PC-9 (cell line): ENCODE results near the gene COL5A1. TPM values are rescaled to one million over a fixed set of nuclear protein-coding genes. Genes with fewer than 3 reads are reported as not detected.

ENCODE experiments used
- BruUV-seq: library from RNA; stranded (reverse); fragments of 400-500 nt; replicated peaks from 2 replicates; lab custom pipeline; 2021; lab: Mats Ljungman, UMichigan
- CTCF ChIA-PET: fragments of 300-600 bp; sonication (Branson Sonifier 250); formaldehyde crosslinking; loops from one replicate; lab custom pipeline; 2022; ENCODE audit warnings: antibody characterized with exemption; lab: Charles Lee
- POLR2A ChIA-PET: fragments of 300-600 bp; sonication (Branson Sonifier 250); formaldehyde crosslinking; loops from one replicate; lab custom pipeline; 2022; ENCODE audit warnings: antibody characterized with exemption; ENCODE audit not compliant: unreplicated experiment; lab: Charles Lee
- DNase-seq, 2 experiments: peaks; one replicate each; pipeline versions ENCODE4 v3.0.0 to v3.0.0-alpha.2; 2015 to 2022; ENCODE audit warnings: mixed read lengths in 1 of 2
- H2AFZ ChIP-seq: fragments of 200-600 bp; sonication (generic); 2 replicates; pipeline ENCODE4 v1.8.1; 2017; ENCODE audit warnings: antibody characterized with exemption
- H3F3A ChIP-seq: fragments of 200-600 bp; sonication (generic); 2 replicates; pipeline ENCODE4 v1.8.1; 2017; ENCODE audit warnings: antibody characterized with exemption, mild to moderate bottlenecking, low read depth; ENCODE audit not compliant: insufficient read depth
- H3K27ac ChIP-seq: fragments of 200-600 bp; sonication (generic); 2 replicates; pipeline ENCODE4 v1.6.1; 2016; ENCODE audit warnings: mixed run types
- H3K27me3 ChIP-seq: fragments of 200-600 bp; sonication (generic); 2 replicates; pipeline ENCODE4 v1.6.1; 2016; ENCODE audit warnings: low read depth, mixed run types; ENCODE audit not compliant: insufficient read depth
- H3K36me3 ChIP-seq: fragments of 200-600 bp; sonication (generic); 2 replicates; pipeline ENCODE4 v1.6.1; 2016; ENCODE audit warnings: low read depth, mixed run types
- H3K4me1 ChIP-seq: fragments of 200-600 bp; sonication (generic); replicated peaks from 2 replicates; pipeline ENCODE4 v1.6.1; 2016; ENCODE audit warnings: mixed run types; ENCODE audit not compliant: insufficient read depth
- H3K4me2 ChIP-seq: fragments of 200-600 bp; sonication (generic); 2 replicates; pipeline ENCODE4 v1.6.1; 2017; ENCODE audit warnings: mixed run types
- H3K4me3 ChIP-seq: fragments of 200-600 bp; sonication (generic); 2 replicates; pipeline ENCODE4 v1.6.1; 2016; ENCODE audit warnings: mixed run types
- H3K79me2 ChIP-seq: fragments of 200-600 bp; sonication (generic); 2 replicates; pipeline ENCODE4 v1.6.1; 2017; ENCODE audit warnings: low read depth, mixed run types
- H3K9me2 ChIP-seq: fragments of 200-600 bp; sonication (generic); 2 replicates; pipeline ENCODE4 v1.8.1; 2017; ENCODE audit warnings: mild to moderate bottlenecking; ENCODE audit not compliant: insufficient read depth
- H3K9me3 ChIP-seq: fragments of 200-600 bp; sonication (generic); 2 replicates; pipeline ENCODE4 v1.8.1; 2016; ENCODE audit warnings: low read depth; ENCODE audit not compliant: insufficient read depth
- H4K20me1 ChIP-seq: fragments of 200-600 bp; sonication (generic); 2 replicates; pipeline ENCODE4 v1.8.1; 2017; ENCODE audit not compliant: insufficient read depth
- CTCF ChIP-seq: fragments of 200-600 bp; sonication (generic); conservative IDR thresholded peaks from 2 replicates; pipeline ENCODE4 v1.6.1; 2017; ENCODE audit warnings: mixed run types, antibody characterized with exemption, mild to moderate bottlenecking, moderate library complexity
- EZH2 ChIP-seq: fragments of 200-600 bp; sonication (generic); IDR thresholded peaks from 2 replicates; pipeline ENCODE4 v1.8.0; 2017; ENCODE audit warnings: antibody characterized with exemption, low read depth
- intact Hi-C: fragments of 100-400 bp; cut with micrococcal nuclease; formaldehyde crosslinking; loops from one replicate; pipeline ENCODE4 v1.10.0; 2022; ENCODE audit not compliant: unreplicated experiment
- total RNA-seq: library from RNA; stranded (reverse); gene quantifications from 2 replicates; pipeline ENCODE4 v1.2.3, GENCODE V29; 2021

The COL5A1 gene
- total RNA-seq, 1 experiment from 2014 or later = 15.2 TPM

- Histone ChIP-seq H3K27me3 (peaks cover 55% of the 10 kb centered on the region), H3K36me3 (no peaks in the 10 kb centered on the region), H3K79me2 (no peaks in the 10 kb centered on the region), H3K4me2 (no peak overlapping the region), H3K9me2 (no peaks in the 10 kb centered on the region), H3F3A (no peaks in the 10 kb centered on the region), H3K4me3 (no peak overlapping the region), H2AFZ (no peak overlapping the region), H3K9me3 (no peaks in the 10 kb centered on the region), H3K4me1 (no peaks in the 10 kb centered on the region), H3K27ac (no peak overlapping the region), H4K20me1 (no peaks in the 10 kb centered on the region)
- CTCF ChIA-PET = no interaction called here
- no peak for DNase-seq
- no peak for TF ChIP-seq EZH2
- TF ChIP-seq CTCF = no peak
- intact Hi-C loops = no loop called here
- BruUV-seq = no TSS peak
- POLR2A ChIA-PET = no interaction called here
Observed at GRCh38 chr9:134685784-134686183, 44.2 kb downstream of the COL5A1 start.

GRCh38 chr9:134686896-134687295 is 45.3 kb downstream of the COL5A1 start:
- H3K79me2 ChIP-seq = no peaks in the 10 kb centered on the region
- H3K4me1 ChIP-seq = no peaks in the 10 kb centered on the region
- no TSS peak for BruUV-seq
- no peak overlapping the region for H3K4me3 ChIP-seq
- intact Hi-C loops = no loop called here
- no peak overlapping the region for H3K27ac ChIP-seq
- H2AFZ ChIP-seq = no peak overlapping the region
- H3K4me2 ChIP-seq = no peak overlapping the region
- H3K9me2 ChIP-seq = no peaks in the 10 kb centered on the region
- H3K9me3 ChIP-seq = no peaks in the 10 kb centered on the region
- TF ChIP-seq CTCF (no peak), EZH2 (no peak)
- H3F3A ChIP-seq = no peaks in the 10 kb centered on the region
- no peaks in the 10 kb centered on the region for H3K36me3 ChIP-seq
- ChIA-PET CTCF (no interaction called here), POLR2A (no interaction called here)
- no peak for DNase-seq
- no peaks in the 10 kb centered on the region for H4K20me1 ChIP-seq
- H3K27me3 ChIP-seq = peaks cover 57% of the 10 kb centered on the region

- intact Hi-C loops = no loop called here
- no peaks in the 10 kb centered on the region for H3K79me2 ChIP-seq
- H3K4me3 ChIP-seq = no peak overlapping the region
- BruUV-seq = no TSS peak
- H3K36me3 ChIP-seq = no peaks in the 10 kb centered on the region
- ChIA-PET CTCF (no interaction called here), POLR2A (no interaction called here)
- H3K27ac ChIP-seq = no peak overlapping the region
- no peaks in the 10 kb centered on the region for H3K4me1 ChIP-seq
- H3F3A ChIP-seq = no peaks in the 10 kb centered on the region
- no peak overlapping the region for H2AFZ ChIP-seq
- peaks cover 57% of the 10 kb centered on the region for H3K27me3 ChIP-seq
- H3K9me2 ChIP-seq = no peaks in the 10 kb centered on the region
- no peaks in the 10 kb centered on the region for H3K9me3 ChIP-seq
- no peak for TF ChIP-seq EZH2
- TF ChIP-seq CTCF = no peak
- H4K20me1 ChIP-seq = no peaks in the 10 kb centered on the region
- H3K4me2 ChIP-seq = no peak overlapping the region
- no peak for DNase-seq
Observed at GRCh38 chr9:134687556-134687955, 46.0 kb downstream of the COL5A1 start.
